Bone marrow (tissue), 2 donors: Measurements from ENCODE around the gene HIGD2B.
"Not testable (repeated sequence)": the region's sequence is repeated elsewhere in the genome, so short reads cannot be mapped to it uniquely, and the experiment has no call there.

ENCODE experiments used
- DNase-seq, 2 donors: peaks; one replicate each; lab custom pipeline; 2025; lab: John Stamatoyannopoulos, UW

HIGD2B gene

GRCh38 chr15:72676838-72677237 lies 9.1 kb downstream of the HIGD2B start:
- no peak for DNase-seq

- DNase-seq: no peak
These were observed 14.5 kb downstream of the HIGD2B start for GRCh38 chr15:72671525-72671924.

- DNase-seq: not testable (repeated sequence)
These were observed 15.2 kb downstream of the HIGD2B start for GRCh38 chr15:72670656-72671352.

- not testable (repeated sequence) for DNase-seq
These were observed 16.2 kb downstream of the HIGD2B start for GRCh38 chr15:72669803-72670202.

GRCh38 chr15:72665706-72666105 lies 20.3 kb downstream of the HIGD2B start:
- not testable (repeated sequence) for DNase-seq

GRCh38 chr15:72663931-72664330 lies 22.1 kb downstream of the HIGD2B start:
- DNase-seq: not testable (repeated sequence)

GRCh38 chr15:72661081-72661480 lies 24.9 kb downstream of the HIGD2B start:
- not testable (repeated sequence) for DNase-seq

- not testable (repeated sequence) for DNase-seq
These were observed 30.0 kb downstream of the HIGD2B start for GRCh38 chr15:72656014-72656413.

GRCh38 chr15:72654397-72654796 lies 31.6 kb downstream of the HIGD2B start, which contains the start of gene GOLGA6B:
Gene GOLGA6B, plus strand, starts transcription at chr15:72654697. Its CDS starts 41 bp downstream, at chr15:72654738.
- DNase-seq: not testable (repeated sequence)

GRCh38 chr15:72648631-72649253 lies 37.2 kb downstream of the HIGD2B start:
- DNase-seq: not testable (repeated sequence)

- DNase-seq: not testable (repeated sequence)
These were observed 43.7 kb downstream of the HIGD2B start for GRCh38 chr15:72642271-72642670.

- DNase-seq: not testable (repeated sequence)
These were observed 46.1 kb downstream of the HIGD2B start for GRCh38 chr15:72639759-72640483.

GRCh38 chr15:72636519-72637282 lies 49.3 kb downstream of the HIGD2B start:
- not testable (repeated sequence) for DNase-seq

- not testable (repeated sequence) for DNase-seq
These were observed 56.9 kb downstream of the HIGD2B start for GRCh38 chr15:72629068-72629570.

GRCh38 chr15:72628249-72629067 lies 57.5 kb downstream of the HIGD2B start:
- not testable (repeated sequence) for DNase-seq

- not testable (repeated sequence) for DNase-seq
These were observed 59.8 kb downstream of the HIGD2B start for GRCh38 chr15:72626153-72626552.
